ENCODE results near the gene TMEM238.
A peak's percentile ranks its signal among the peaks of the same experiment; 100 is the strongest.

TMEM238 gene

GRCh38 chr19:55376241-55376933 is 7.7 kb downstream of the TMEM238 start, which contains the start of gene TMEM190:
TSS of gene TMEM190 (plus strand) at chr19:55376826. CDS start at chr19:55376854, 28 bp downstream.
- peaks cover 0 to 15% (median 0%) of the 10 kb centered on the region in 11 experiments; a peak in 6 of 22 replicates for H4K20me1 ChIP-seq
- no peak within 1 kb of the TSS for H3K27ac ChIP-seq
- peak within 1 kb of the TSS in 5 of 11 experiments; percentile 2 to 47 (median 26); a peak in 5 of 22 replicates for H3K4me2 ChIP-seq
- H3K27me3 ChIP-seq = peaks cover 36 to 62% (median 55%) of the 10 kb centered on the region in 11 experiments
- H3K36me3 ChIP-seq = no peaks in the 10 kb centered on the region
- no peak for TF ChIP-seq Cebpa-rat (IDR thresholded peaks at IDR 0.05)
- no peak within 1 kb of the TSS for H3K4me3 ChIP-seq
- peaks cover 6 to 21% (median 15%) of the 10 kb centered on the region in 10 experiments; a peak in 18 of 20 replicates for H3K4me1 ChIP-seq
- H3K9me3 ChIP-seq (replicated peaks in 1 of 11) = no peaks in the 10 kb centered on the region
- H3K9ac ChIP-seq = no peak within 1 kb of the TSS

GRCh38 chr19:55373993-55374757 is 9.9 kb downstream of the TMEM238 start:
- Histone ChIP-seq H3K27ac (no peak overlapping the region), H3K9ac (no peak overlapping the region), H3K4me3 (no peak overlapping the region), H4K20me1 (peaks cover 0 to 22% (median under 1%) of the 10 kb centered on the region in 11 experiments; a peak in 9 of 22 replicates), H3K4me2 (no peak overlapping the region), H3K27me3 (peaks cover 57 to 84% (median 77%) of the 10 kb centered on the region in 11 experiments), H3K4me1 (peaks cover 7 to 29% (median 21%) of the 10 kb centered on the region in 10 experiments; a peak in 18 of 20 replicates), H3K9me3 (replicated peaks in 1 of 11) (no peaks in the 10 kb centered on the region), H3K36me3 (no peaks in the 10 kb centered on the region)
- TF ChIP-seq Cebpa-rat (IDR thresholded peaks at IDR 0.05) = no peak

GRCh38 chr19:55373306-55373992 is 10.6 kb downstream of the TMEM238 start:
- no peak overlapping the region; a peak in 1 of 22 replicates for H3K4me2 ChIP-seq
- H3K27ac ChIP-seq = no peak overlapping the region
- peaks cover 12 to 36% (median 26%) of the 10 kb centered on the region in 10 experiments; a peak in 18 of 20 replicates for H3K4me1 ChIP-seq
- H3K9ac ChIP-seq = no peak overlapping the region
- H3K4me3 ChIP-seq = no peak overlapping the region
- peaks cover 0 to 29% (median 7%) of the 10 kb centered on the region in 11 experiments; a peak in 11 of 22 replicates for H4K20me1 ChIP-seq
- H3K27me3 ChIP-seq = peaks cover 65 to 91% (median 84%) of the 10 kb centered on the region in 11 experiments
- no peaks in the 10 kb centered on the region for H3K36me3 ChIP-seq
- no peaks in the 10 kb centered on the region for H3K9me3 ChIP-seq (replicated peaks in 1 of 11)
- no peak for TF ChIP-seq Cebpa-rat (IDR thresholded peaks at IDR 0.05)

GRCh38 chr19:55372316-55373081 is 11.6 kb downstream of the TMEM238 start:
- Histone ChIP-seq H3K4me2 (peak overlapping the region in 10 of 11 experiments; percentile 1 to 55 (median 43); a peak in 14 of 22 replicates), H3K9ac (peak overlapping the region in 4 of 11 experiments; percentile 9 to 46 (median 24); a peak in 1 of 22 replicates), H3K27me3 (peaks cover 73 to 95% (median 88%) of the 10 kb centered on the region in 11 experiments), H4K20me1 (peaks cover 0 to 27% (median 7%) of the 10 kb centered on the region in 11 experiments; a peak in 11 of 22 replicates), H3K4me3 (no peak overlapping the region), H3K36me3 (no peaks in the 10 kb centered on the region), H3K27ac (no peak overlapping the region), H3K9me3 (replicated peaks in 1 of 11) (no peaks in the 10 kb centered on the region), H3K4me1 (peaks cover 12 to 36% (median 25%) of the 10 kb centered on the region in 10 experiments; a peak in 18 of 20 replicates)
- no peak for TF ChIP-seq Cebpa-rat (IDR thresholded peaks at IDR 0.05)

- peak within 1 kb of the TSS; percentile 78 to 89 (median 83) for H3K4me2 ChIP-seq
- no peaks in the 10 kb centered on the region for H3K9me3 ChIP-seq (replicated peaks in 1 of 11)
- H3K27me3 ChIP-seq = peaks cover 59 to 85% (median 79%) of the 10 kb centered on the region in 11 experiments
- H3K4me1 ChIP-seq = peaks cover 12 to 22% (median 19%) of the 10 kb centered on the region in 10 experiments; a peak in 18 of 20 replicates
- peak within 1 kb of the TSS; percentile 37 to 67 (median 51); a peak in 19 of 20 replicates for H3K4me3 ChIP-seq
- peaks cover 0 to 26% (median 7%) of the 10 kb centered on the region in 11 experiments; a peak in 9 of 22 replicates for H4K20me1 ChIP-seq
- H3K9ac ChIP-seq = peak within 1 kb of the TSS in 9 of 11 experiments; percentile 38 to 67 (median 51); a peak in 12 of 22 replicates
- no peak for TF ChIP-seq Cebpa-rat (IDR thresholded peaks at IDR 0.05)
- no peaks in the 10 kb centered on the region for H3K36me3 ChIP-seq
- H3K27ac ChIP-seq = no peak within 1 kb of the TSS
Measured at GRCh38 chr19:55370305-55370988, 13.6 kb downstream of the TMEM238 start, which contains the start of gene IL11. TSS of gene IL11 (minus strand) at chr19:55370463. CDS start at chr19:55370310, 153 bp downstream.

- H3K4me2 ChIP-seq = peak overlapping the region; percentile 75 to 89 (median 82)
- TF ChIP-seq Cebpa-rat (IDR thresholded peaks at IDR 0.05) = no peak
- H3K27ac ChIP-seq = no peak overlapping the region
- peak overlapping the region in 3 of 11 experiments; percentile 38 to 54 (median 50); a peak in 4 of 22 replicates for H3K9ac ChIP-seq
- H3K36me3 ChIP-seq = no peaks in the 10 kb centered on the region
- peaks cover 56 to 82% (median 76%) of the 10 kb centered on the region in 11 experiments for H3K27me3 ChIP-seq
- peak overlapping the region; percentile 28 to 67 (median 49); a peak in 15 of 20 replicates for H3K4me3 ChIP-seq
- peaks cover 0 to 26% (median 7%) of the 10 kb centered on the region in 11 experiments; a peak in 9 of 22 replicates for H4K20me1 ChIP-seq
- H3K4me1 ChIP-seq = peaks cover 12 to 22% (median 19%) of the 10 kb centered on the region in 10 experiments; a peak in 18 of 20 replicates
- no peaks in the 10 kb centered on the region for H3K9me3 ChIP-seq (replicated peaks in 1 of 11)
Measured at GRCh38 chr19:55369653-55370304, 14.3 kb downstream of the TMEM238 start.
